Astrocyte of the cerebellum (primary cell): Measurements from ENCODE around the gene SLC25A53.

Experiments
- DNase-seq: peaks from one replicate; pipeline ENCODE4 v3.0.0-alpha.2; 2011; ENCODE audit warnings: low read depth
- H3K4me3 ChIP-seq: 2 replicates; pipeline ENCODE4 v1.5.1; 2011; ENCODE audit warnings: mild to moderate bottlenecking, low read depth, low read length, moderate library complexity
- in situ Hi-C: cut with HindIII; loops from 2 replicates; pipeline ENCODE4 v1.10.0; 2017; ENCODE audit warnings: low sequenced_read_pairs
- TF ChIP-seq, protein P1 (sequence below): IDR thresholded peaks from 2 replicates; pipeline ENCODE4 v1.5.1; 2012; ENCODE audit warnings: low read length, low read depth, moderate library complexity, mild to moderate bottlenecking; ENCODE audit errors: missing control alignments

Gene SLC25A53

GRCh38 chrX:104135677-104136076, 21.1 kb downstream of the SLC25A53 start:
- DNase-seq = no peak
- TF ChIP-seq, protein P1, sequence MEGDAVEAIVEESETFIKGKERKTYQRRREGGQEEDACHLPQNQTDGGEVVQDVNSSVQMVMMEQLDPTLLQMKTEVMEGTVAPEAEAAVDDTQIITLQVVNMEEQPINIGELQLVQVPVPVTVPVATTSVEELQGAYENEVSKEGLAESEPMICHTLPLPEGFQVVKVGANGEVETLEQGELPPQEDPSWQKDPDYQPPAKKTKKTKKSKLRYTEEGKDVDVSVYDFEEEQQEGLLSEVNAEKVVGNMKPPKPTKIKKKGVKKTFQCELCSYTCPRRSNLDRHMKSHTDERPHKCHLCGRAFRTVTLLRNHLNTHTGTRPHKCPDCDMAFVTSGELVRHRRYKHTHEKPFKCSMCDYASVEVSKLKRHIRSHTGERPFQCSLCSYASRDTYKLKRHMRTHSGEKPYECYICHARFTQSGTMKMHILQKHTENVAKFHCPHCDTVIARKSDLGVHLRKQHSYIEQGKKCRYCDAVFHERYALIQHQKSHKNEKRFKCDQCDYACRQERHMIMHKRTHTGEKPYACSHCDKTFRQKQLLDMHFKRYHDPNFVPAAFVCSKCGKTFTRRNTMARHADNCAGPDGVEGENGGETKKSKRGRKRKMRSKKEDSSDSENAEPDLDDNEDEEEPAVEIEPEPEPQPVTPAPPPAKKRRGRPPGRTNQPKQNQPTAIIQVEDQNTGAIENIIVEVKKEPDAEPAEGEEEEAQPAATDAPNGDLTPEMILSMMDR = no peak
- in situ Hi-C loops = no loop called here
- no peak overlapping the region for H3K4me3 ChIP-seq

DNA sequence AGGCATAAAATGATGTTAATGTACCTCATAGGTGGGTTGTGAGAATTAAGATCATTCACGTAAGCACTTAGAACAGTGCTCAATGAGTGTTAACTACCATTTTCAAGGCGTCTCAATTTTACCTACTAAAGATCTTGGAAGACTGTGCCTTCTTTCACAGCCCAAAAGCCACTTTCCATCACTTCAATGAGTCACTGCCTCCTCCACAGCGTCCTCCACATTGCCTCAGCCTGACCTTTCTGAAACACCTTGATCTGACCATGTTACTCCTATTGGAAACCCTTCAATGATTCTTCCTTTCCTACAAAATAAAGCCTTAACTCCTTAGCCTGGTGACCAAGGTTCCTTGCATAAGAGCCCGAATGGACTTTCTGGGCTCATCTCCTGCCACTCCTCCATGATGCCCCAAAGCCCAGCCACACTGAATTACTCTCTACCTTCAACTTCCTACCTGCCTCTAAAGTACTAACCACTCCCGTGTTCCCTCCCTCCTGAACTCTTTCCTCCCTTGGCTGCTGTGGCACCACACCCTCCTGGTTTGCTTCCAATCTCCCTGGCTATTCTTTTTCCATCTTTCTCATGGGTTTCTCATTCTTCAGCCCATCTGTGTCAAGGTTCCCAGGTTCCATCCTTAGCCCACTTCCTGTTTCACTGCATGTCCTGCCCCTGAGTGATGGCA, 22.1 kb downstream of the SLC25A53 start:
- no peak overlapping the region for H3K4me3 ChIP-seq
- in situ Hi-C loops = no loop called here
- DNase-seq = no peak
- TF ChIP-seq, protein P1 = no peak

DNA sequence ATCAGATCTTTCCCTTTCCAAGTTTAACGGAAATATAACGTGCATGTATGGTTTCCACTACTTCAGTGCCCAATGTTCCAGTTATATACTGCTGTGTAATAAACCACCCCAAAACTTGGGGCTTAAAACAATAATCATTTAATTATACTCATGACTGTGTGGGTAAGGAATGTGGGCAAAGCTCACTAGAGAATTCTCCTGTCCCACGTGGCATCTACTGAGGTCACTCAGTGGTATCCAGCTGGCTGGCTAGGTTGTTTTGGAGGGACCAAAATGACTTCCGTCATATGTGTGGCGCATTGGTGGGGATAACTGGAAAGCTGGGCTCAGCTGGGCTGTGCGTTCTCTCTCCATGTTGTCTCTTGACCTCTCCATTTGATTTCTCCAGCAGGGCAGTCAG, 26.0 kb downstream of the SLC25A53 start:
- in situ Hi-C loops = no loop called here
- H3K4me3 ChIP-seq = no peak overlapping the region
- no peak for DNase-seq
- TF ChIP-seq, protein P1 = no peak

GRCh38 chrX:104126856-104127255, 30.0 kb downstream of the SLC25A53 start:
- no peak overlapping the region for H3K4me3 ChIP-seq
- TF ChIP-seq, protein P1 = no peak
- in situ Hi-C loops = no loop called here
- DNase-seq = no peak

DNA sequence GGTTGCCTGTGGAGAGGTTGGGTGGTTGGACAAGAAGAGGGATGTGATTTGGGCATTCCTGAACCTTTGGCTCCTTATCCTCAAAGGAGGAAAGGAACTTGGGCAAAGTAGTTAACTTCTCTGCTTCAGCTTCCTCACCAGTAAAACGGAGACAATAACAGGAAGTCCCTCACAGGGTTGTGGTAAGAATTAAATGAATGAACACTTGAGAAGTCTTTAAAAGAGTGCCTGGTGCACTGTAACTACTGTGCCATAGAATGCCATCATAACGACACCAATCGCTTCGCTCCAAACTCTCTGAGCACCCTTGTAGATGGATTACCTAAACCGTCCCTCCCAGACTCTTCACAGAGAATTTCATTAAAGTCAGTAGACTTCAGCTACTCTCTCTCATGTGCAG, 34.0 kb downstream of the SLC25A53 start:
- no peak overlapping the region for H3K4me3 ChIP-seq
- TF ChIP-seq, protein P1 = no peak
- DNase-seq = no peak
- in situ Hi-C loops = no loop called here

- in situ Hi-C loops = no loop called here
- H3K4me3 ChIP-seq = no peak overlapping the region
- TF ChIP-seq, protein P1 = no peak
- no peak for DNase-seq
Measured at GRCh38 chrX:104118765-104119164, 38.0 kb downstream of the SLC25A53 start.

GRCh38 chrX:104117759-104118158, 39.0 kb downstream of the SLC25A53 start:
- in situ Hi-C loops = no loop called here
- H3K4me3 ChIP-seq = no peak overlapping the region
- TF ChIP-seq, protein P1 = no peak
- DNase-seq = no peak
